ENCODE results near the gene ZNF292. TPM values are rescaled to one million over a fixed set of nuclear protein-coding genes. Genes with fewer than 3 reads are reported as not detected.
A peak's percentile ranks its signal among the peaks of the same experiment; 100 is the strongest.

The ZNF292 gene
- total RNA-seq, 2 donors from 2014 or later, result 31.5 to 46.8 TPM

DNA sequence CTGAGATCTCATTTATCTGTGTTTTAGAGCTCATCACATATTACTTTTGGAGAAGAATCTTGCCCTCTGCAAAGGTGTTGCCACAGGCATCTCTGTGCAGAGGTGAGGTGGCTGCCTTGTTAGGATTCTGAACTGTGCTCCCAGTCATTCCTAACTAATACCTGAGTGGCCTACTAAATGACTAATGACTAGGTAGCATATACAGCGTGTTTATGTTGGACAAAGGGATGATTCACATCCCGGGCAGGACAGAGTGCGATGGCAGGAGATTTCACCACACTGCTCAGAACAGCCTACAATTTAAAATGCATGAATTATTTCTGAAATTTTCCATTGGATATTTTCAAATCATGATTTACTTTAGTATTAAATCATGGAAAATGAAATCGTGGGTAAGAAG lies 37.3 kb upstream of the ZNF292 start:
- Histone ChIP-seq H3K4me1 (ENCODE audit: control insufficient read depth in 1 of 2, low read depth in 2 of 2) (no peaks in the 10 kb centered on the region), H3K27ac (no peak overlapping the region), H3K27me3 (replicated peaks; ENCODE audit: insufficient read depth) (no peaks in the 10 kb centered on the region), H3K4me3 (no peak overlapping the region), H3K36me3 (no peaks in the 10 kb centered on the region), H3K9me3 (no peaks in the 10 kb centered on the region)
- no peak for ATAC-seq (ENCODE audit: insufficient number of reproducible peaks, low FRiP score, low read depth)
- no peak for DNase-seq (ENCODE audit: low spot score)
- TF ChIP-seq, protein P1, sequence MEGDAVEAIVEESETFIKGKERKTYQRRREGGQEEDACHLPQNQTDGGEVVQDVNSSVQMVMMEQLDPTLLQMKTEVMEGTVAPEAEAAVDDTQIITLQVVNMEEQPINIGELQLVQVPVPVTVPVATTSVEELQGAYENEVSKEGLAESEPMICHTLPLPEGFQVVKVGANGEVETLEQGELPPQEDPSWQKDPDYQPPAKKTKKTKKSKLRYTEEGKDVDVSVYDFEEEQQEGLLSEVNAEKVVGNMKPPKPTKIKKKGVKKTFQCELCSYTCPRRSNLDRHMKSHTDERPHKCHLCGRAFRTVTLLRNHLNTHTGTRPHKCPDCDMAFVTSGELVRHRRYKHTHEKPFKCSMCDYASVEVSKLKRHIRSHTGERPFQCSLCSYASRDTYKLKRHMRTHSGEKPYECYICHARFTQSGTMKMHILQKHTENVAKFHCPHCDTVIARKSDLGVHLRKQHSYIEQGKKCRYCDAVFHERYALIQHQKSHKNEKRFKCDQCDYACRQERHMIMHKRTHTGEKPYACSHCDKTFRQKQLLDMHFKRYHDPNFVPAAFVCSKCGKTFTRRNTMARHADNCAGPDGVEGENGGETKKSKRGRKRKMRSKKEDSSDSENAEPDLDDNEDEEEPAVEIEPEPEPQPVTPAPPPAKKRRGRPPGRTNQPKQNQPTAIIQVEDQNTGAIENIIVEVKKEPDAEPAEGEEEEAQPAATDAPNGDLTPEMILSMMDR (IDR thresholded peaks at IDR 0.05), result no peak

DNA sequence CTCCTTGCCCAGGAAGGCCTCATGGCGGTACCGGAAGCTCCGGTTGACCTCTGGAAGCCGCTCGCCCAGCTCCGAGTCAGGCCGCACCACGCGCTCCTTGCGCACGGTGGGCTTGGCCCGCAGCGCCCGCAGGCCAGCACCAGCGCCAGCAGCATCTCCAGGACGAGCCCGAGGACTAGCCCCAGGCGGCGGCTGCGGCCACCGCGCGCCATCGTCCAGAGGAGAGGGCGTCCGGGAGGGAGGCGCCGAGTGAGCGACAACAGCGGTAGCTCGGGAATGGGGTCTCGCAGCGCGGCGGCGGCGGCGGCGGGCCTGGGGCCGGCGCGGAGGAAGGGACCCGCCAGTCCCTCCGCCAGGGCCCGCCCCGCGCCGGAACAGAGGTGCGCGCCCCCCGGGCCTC lies 32.9 kb upstream of the ZNF292 start:
- Histone ChIP-seq H3K27me3 (replicated peaks; ENCODE audit: insufficient read depth) (no peaks in the 10 kb centered on the region), H3K36me3 (no peaks in the 10 kb centered on the region), H3K4me1 (ENCODE audit: control insufficient read depth in 1 of 2, low read depth in 2 of 2) (no peaks in the 10 kb centered on the region), H3K27ac (no peak overlapping the region), H3K9me3 (no peaks in the 10 kb centered on the region), H3K4me3 (peak overlapping the region; percentile 9)
- no peak for ATAC-seq (ENCODE audit: insufficient number of reproducible peaks, low FRiP score, low read depth)
- DNase-seq (ENCODE audit: low spot score), result no peak
- TF ChIP-seq, protein P1 (IDR thresholded peaks at IDR 0.05), result no peak

GRCh38 chr6:87124074-87124473 lies 31.3 kb upstream of the ZNF292 start:
- Histone ChIP-seq H3K4me3 (no peak overlapping the region), H3K9me3 (no peaks in the 10 kb centered on the region), H3K27me3 (replicated peaks; ENCODE audit: insufficient read depth) (no peaks in the 10 kb centered on the region), H3K36me3 (no peaks in the 10 kb centered on the region), H3K4me1 (ENCODE audit: control insufficient read depth in 1 of 2, low read depth in 2 of 2) (no peaks in the 10 kb centered on the region), H3K27ac (no peak overlapping the region)
- ATAC-seq (ENCODE audit: insufficient number of reproducible peaks, low FRiP score, low read depth) (no peak), DNase-seq (ENCODE audit: low spot score) (no peak)
- TF ChIP-seq, protein P1 (IDR thresholded peaks at IDR 0.05), result no peak

DNA sequence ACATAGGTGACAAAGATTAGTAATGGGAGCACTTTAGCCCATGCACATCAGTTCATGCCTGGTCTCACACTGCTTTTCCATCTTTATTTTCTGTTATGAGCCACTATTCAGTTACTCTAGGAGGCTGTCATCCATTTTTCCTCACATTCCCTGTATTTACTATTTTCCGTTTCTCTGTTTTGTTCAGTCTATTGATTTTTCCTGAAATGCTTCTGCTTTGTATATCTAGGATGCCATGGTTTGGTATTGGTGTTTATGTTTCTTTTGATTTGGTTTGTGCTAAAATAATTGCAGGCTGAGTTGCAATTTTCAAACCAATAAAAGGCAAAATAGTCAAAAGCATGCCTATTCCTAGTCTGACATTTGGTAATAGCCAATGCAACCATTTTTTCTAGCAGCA lies 28.9 kb upstream of the ZNF292 start:
- Histone ChIP-seq H3K9me3 (no peaks in the 10 kb centered on the region), H3K4me3 (no peak overlapping the region), H3K27me3 (replicated peaks; ENCODE audit: insufficient read depth) (no peaks in the 10 kb centered on the region), H3K4me1 (ENCODE audit: control insufficient read depth in 1 of 2, low read depth in 2 of 2) (no peaks in the 10 kb centered on the region), H3K27ac (no peak overlapping the region), H3K36me3 (no peaks in the 10 kb centered on the region)
- no peak for ATAC-seq (ENCODE audit: insufficient number of reproducible peaks, low FRiP score, low read depth)
- no peak for DNase-seq (ENCODE audit: low spot score)
- TF ChIP-seq, protein P1 (IDR thresholded peaks at IDR 0.05), result no peak

GRCh38 chr6:87127737-87128136 lies 27.6 kb upstream of the ZNF292 start:
- Histone ChIP-seq H3K4me1 (ENCODE audit: control insufficient read depth in 1 of 2, low read depth in 2 of 2) (no peaks in the 10 kb centered on the region), H3K27ac (no peak overlapping the region), H3K36me3 (no peaks in the 10 kb centered on the region), H3K9me3 (no peaks in the 10 kb centered on the region), H3K4me3 (no peak overlapping the region), H3K27me3 (replicated peaks; ENCODE audit: insufficient read depth) (no peaks in the 10 kb centered on the region)
- ATAC-seq (ENCODE audit: insufficient number of reproducible peaks, low FRiP score, low read depth) (no peak), DNase-seq (ENCODE audit: low spot score) (no peak)
- TF ChIP-seq, protein P1 (IDR thresholded peaks at IDR 0.05), result no peak

All from thoracic aorta (tissue), 2 donors.